Fibroblast of villous mesenchyme (primary cell): ENCODE data around the gene TIAM2. TPM values are rescaled to one million over a fixed set of nuclear protein-coding genes. Genes with fewer than 3 reads are reported as not detected.
A peak's percentile ranks its signal among the peaks of the same experiment; 100 is the strongest.

Experiments
- DNase-seq: peaks from one replicate; pipeline ENCODE4 v3.0.0-alpha.2; 2010; ENCODE audit warnings: low read depth
- H3K4me3 ChIP-seq: 2 replicates; pipeline ENCODE4 v1.5.1; 2011; ENCODE audit warnings: low read depth, mild to moderate bottlenecking, low read length
- total RNA-seq: library from RNA; depleted of rRNA; stranded (reverse); fragments of >200 nt; gene quantifications from 2 replicates; pipeline ENCODE4 v1.2.3, GENCODE V29; 2012
- TF ChIP-seq, protein P1 (sequence below): IDR thresholded peaks from 2 replicates; pipeline ENCODE4 v1.5.1; 2012; ENCODE audit warnings: low read depth, mild to moderate bottlenecking, low read length; ENCODE audit not compliant: insufficient read depth

TIAM2 gene
- total RNA-seq, 1 donor: 8.6 TPM

DNA sequence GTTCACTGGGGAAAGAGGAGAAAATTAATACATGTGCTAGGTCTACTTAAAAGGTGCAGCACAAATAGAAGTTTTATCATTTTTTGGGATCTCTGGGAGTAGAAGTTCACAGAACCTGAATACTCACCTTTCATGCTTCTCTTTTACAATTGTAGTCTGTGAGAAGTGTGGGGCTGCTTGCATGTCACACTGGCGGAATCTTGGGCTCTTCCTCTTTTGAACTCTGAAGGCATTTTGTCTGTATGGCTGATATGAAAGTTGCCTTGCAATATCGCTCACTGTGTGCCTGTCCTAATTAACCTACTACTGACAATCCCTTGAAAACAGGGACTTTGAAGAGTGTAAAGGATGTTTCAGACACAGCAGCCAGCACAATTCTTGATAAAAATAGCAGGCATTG lies 202.8 kb downstream of the TIAM2 start:
- DNase-seq: no peak
- H3K4me3 ChIP-seq: no peak overlapping the region
- TF ChIP-seq, protein P1, sequence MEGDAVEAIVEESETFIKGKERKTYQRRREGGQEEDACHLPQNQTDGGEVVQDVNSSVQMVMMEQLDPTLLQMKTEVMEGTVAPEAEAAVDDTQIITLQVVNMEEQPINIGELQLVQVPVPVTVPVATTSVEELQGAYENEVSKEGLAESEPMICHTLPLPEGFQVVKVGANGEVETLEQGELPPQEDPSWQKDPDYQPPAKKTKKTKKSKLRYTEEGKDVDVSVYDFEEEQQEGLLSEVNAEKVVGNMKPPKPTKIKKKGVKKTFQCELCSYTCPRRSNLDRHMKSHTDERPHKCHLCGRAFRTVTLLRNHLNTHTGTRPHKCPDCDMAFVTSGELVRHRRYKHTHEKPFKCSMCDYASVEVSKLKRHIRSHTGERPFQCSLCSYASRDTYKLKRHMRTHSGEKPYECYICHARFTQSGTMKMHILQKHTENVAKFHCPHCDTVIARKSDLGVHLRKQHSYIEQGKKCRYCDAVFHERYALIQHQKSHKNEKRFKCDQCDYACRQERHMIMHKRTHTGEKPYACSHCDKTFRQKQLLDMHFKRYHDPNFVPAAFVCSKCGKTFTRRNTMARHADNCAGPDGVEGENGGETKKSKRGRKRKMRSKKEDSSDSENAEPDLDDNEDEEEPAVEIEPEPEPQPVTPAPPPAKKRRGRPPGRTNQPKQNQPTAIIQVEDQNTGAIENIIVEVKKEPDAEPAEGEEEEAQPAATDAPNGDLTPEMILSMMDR: no peak

GRCh38 chr6:155200012-155200411 lies 204.9 kb downstream of the TIAM2 start:
- H3K4me3 ChIP-seq: no peak overlapping the region
- TF ChIP-seq, protein P1: no peak
- no peak for DNase-seq

- DNase-seq: peak; percentile 82
- no peak overlapping the region for H3K4me3 ChIP-seq
- TF ChIP-seq, protein P1: no peak
Observed at GRCh38 chr6:155201461-155202226, 206.5 kb downstream of the TIAM2 start.

GRCh38 chr6:155207223-155207622 lies 212.1 kb downstream of the TIAM2 start:
- no peak overlapping the region for H3K4me3 ChIP-seq
- TF ChIP-seq, protein P1: no peak
- DNase-seq: no peak

DNA sequence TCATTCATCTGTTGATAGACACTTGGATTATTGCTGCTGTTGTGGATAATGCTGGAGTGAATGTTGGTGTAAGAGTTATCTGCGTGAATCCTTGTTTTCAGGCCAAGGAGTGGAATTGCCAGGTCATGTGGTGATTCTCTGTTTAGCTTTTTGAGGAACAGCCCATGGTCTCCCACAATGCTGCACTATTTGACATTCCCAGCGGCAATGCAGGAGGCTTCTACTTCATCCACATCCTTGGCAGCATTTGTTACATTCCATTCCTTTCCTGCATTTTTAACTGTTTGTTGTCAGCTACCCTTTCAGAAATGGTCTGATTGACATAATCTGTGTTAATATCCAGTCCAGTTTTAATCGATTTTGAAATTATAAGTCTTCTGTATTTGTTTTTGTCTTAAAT lies 217.0 kb downstream of the TIAM2 start:
- TF ChIP-seq, protein P1: no peak
- no peak overlapping the region for H3K4me3 ChIP-seq
- no peak for DNase-seq

GRCh38 chr6:155212616-155213380 lies 217.7 kb downstream of the TIAM2 start:
- H3K4me3 ChIP-seq: no peak overlapping the region
- TF ChIP-seq, protein P1: no peak
- DNase-seq: no peak
